ENCODE results near the gene ZDHHC7.

GRCh38 chr16:85007496-85008214 lies 3.7 kb downstream of the ZDHHC7 start:
- TF ChIP-seq, protein P1, sequence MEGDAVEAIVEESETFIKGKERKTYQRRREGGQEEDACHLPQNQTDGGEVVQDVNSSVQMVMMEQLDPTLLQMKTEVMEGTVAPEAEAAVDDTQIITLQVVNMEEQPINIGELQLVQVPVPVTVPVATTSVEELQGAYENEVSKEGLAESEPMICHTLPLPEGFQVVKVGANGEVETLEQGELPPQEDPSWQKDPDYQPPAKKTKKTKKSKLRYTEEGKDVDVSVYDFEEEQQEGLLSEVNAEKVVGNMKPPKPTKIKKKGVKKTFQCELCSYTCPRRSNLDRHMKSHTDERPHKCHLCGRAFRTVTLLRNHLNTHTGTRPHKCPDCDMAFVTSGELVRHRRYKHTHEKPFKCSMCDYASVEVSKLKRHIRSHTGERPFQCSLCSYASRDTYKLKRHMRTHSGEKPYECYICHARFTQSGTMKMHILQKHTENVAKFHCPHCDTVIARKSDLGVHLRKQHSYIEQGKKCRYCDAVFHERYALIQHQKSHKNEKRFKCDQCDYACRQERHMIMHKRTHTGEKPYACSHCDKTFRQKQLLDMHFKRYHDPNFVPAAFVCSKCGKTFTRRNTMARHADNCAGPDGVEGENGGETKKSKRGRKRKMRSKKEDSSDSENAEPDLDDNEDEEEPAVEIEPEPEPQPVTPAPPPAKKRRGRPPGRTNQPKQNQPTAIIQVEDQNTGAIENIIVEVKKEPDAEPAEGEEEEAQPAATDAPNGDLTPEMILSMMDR (conservative IDR thresholded peaks at IDR 0.05; ENCODE audit: low read length), result no peak
- TF ChIP-seq EZH2phosphoT487 (IDR thresholded peaks at IDR 0.05; ENCODE audit: borderline replicate concordance, low read depth, low read length), result no peak
